GM10266 (cell line): ENCODE measurements around the gene DDIT3.

Experiments used
- DNase-seq: peaks from one replicate; pipeline ENCODE4 v3.0.0; 2012; ENCODE audit errors: extremely low spot score
- TF ChIP-seq, protein P1 (sequence below): IDR thresholded peaks from 2 replicates; pipeline ENCODE4 v1.5.1; 2012; ENCODE audit warnings: mild to moderate bottlenecking, low read depth; ENCODE audit not compliant: control insufficient read depth, insufficient read depth; ENCODE audit errors: missing control alignments

DDIT3 gene

DNA sequence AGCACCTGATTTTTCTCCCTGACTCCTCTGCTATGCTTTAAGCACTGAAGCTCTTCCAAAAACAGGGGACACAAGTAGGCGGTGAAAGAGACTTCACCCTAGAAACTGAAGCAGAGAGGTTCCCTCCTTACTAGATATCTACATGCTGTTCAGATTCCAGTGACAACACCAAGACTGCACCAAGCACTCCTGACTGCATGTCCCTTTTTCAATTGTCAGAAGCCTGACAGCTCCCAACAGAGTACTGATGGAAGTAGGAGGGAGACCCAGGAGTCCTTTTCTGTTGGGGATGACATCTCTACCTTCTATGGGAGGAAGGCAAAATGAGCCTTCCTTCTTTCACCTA, 16.3 kb upstream of the DDIT3 start:
- TF ChIP-seq, protein P1, sequence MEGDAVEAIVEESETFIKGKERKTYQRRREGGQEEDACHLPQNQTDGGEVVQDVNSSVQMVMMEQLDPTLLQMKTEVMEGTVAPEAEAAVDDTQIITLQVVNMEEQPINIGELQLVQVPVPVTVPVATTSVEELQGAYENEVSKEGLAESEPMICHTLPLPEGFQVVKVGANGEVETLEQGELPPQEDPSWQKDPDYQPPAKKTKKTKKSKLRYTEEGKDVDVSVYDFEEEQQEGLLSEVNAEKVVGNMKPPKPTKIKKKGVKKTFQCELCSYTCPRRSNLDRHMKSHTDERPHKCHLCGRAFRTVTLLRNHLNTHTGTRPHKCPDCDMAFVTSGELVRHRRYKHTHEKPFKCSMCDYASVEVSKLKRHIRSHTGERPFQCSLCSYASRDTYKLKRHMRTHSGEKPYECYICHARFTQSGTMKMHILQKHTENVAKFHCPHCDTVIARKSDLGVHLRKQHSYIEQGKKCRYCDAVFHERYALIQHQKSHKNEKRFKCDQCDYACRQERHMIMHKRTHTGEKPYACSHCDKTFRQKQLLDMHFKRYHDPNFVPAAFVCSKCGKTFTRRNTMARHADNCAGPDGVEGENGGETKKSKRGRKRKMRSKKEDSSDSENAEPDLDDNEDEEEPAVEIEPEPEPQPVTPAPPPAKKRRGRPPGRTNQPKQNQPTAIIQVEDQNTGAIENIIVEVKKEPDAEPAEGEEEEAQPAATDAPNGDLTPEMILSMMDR: no peak
- no peak for DNase-seq

- TF ChIP-seq, protein P1: no peak
- DNase-seq: no peak
Measured at GRCh38 chr12:57535764-57536596, 15.7 kb upstream of the DDIT3 start.

DNA sequence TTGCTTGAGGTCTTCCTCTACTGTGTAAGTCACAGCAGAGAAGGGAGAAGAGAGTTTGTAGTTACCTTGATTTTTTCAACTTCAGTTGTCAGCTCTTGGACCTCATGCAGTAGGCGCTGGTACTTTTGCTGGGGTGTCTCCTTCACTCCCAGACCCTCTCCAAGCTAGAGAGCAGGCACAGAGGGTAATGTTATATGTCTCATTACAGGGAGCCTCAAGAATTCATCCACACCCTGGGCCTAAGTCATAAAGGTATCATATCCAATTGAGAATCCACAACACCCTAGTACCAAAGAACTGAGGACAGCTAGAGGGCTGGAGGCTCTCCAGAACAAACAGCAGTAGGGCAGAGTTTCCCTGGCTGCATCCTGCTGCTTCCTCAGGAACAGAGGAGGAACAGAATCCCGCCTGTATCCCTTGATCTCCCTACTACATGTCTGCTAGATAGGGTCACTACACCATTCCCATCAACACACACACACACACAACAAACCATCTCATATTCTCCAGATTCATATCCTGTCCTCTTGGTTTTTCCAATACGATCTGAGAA, 14.8 kb upstream of the DDIT3 start:
- DNase-seq: no peak
- TF ChIP-seq, protein P1: no peak

DNA sequence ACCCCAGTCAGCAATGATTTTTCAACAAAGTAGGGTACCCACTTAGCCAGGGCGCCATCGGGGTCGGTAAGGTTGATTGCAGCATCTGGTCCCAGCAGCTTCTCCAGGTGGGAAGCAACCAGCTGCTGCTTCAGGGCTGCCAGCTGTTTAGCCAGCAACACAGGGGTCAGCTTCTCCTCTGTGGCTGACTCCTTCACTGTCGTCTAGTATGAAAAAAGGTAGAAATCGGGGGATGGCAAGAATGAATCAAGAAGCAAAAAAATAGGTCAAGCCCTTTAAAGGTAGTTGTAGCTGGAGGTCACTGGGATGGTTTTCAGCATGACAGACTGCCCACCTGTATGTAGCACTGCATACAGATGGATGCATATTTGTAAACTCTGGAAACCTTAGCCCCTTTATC, 13.9 kb upstream of the DDIT3 start:
- DNase-seq: no peak
- TF ChIP-seq, protein P1: no peak

DNA sequence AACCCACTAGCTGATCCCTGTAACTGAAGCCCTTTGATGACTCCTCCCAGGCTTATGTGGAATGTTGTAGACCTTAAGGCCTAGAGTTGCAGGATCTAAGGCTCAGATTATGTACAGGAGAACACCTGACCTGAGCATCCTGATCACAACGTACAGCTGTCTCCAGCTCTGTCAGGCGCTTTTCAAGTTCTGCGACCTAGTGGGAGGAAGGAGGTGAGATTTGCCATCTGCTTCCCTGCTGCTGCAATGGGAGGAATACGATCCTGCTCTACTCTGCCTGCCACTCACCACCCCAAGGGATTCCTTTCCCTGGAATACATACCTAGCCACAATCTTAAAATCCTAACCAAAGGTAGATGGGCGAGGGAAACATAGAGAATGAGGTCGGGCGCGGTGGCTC, 12.8 kb upstream of the DDIT3 start:
- DNase-seq: no peak
- TF ChIP-seq, protein P1: no peak

DNA sequence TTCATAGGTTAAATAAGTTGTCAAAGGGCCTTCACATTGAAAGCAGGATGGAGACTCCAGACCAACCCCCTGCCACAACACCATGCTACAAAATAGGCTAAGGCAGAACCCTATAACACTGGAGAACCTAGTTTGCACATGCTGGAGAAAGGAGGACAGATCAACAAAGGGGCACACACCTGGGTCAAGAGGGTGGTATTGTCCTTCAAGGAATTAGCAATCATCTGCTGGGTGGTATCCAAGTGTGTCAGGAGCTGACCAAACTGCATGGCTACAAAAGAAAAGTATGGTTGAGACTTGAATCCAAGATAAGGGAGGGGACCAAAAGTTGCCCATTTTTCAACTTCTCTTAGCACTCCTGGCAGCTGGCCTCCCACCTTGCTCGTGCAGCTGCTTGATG, 11.5 kb upstream of the DDIT3 start:
- DNase-seq: no peak
- TF ChIP-seq, protein P1: no peak
